SK-N-SH treated with all-trans-retinoic acid at 6 μM for 48 hours (cell line): ENCODE measurements around the gene MEI4.

ENCODE experiments used
- ARNTL ChIP-seq: fragments of 450-650 bp; formaldehyde crosslinking; IDR thresholded peaks from 2 replicates; pipeline ENCODE4 v1.5.0; 2020; ENCODE audit warnings: low read depth, mild to moderate bottlenecking, moderate library complexity, borderline replicate concordance
- ESRRG ChIP-seq: fragments of 250-450 bp; sonication (Bioruptor Pico); IDR thresholded peaks from 2 replicates; pipeline ENCODE4 v1.6.1; 2021; ENCODE audit warnings: mild to moderate bottlenecking
- RARB ChIP-seq: fragments of 250-450 bp; sonication (Bioruptor Pico); IDR thresholded peaks from 2 replicates; pipeline ENCODE4 v1.8.0; 2021; ENCODE audit warnings: mild to moderate bottlenecking, moderate library complexity
- ZFP30 ChIP-seq: fragments of 450-650 bp; formaldehyde crosslinking; IDR thresholded peaks from 2 replicates; pipeline ENCODE4 v1.5.0; 2022; ENCODE audit warnings: mild to moderate bottlenecking, moderate library complexity
- ZNF565 ChIP-seq: fragments of 450-650 bp; formaldehyde crosslinking; conservative IDR thresholded peaks from 2 replicates; pipeline ENCODE4 v1.5.0; 2020; ENCODE audit warnings: low read depth, mild to moderate bottlenecking, moderate library complexity

GRCh38 chr6:77762386-77762785 is 109.5 kb downstream of the MEI4 start:
- TF ChIP-seq ARNTL (CRISPR knock-in tag) (no peak), ZNF565 (CRISPR knock-in tag) (no peak), ESRRG (CRISPR knock-in tag) (no peak), ZFP30 (CRISPR knock-in tag) (no peak), RARB (CRISPR knock-in tag) (no peak)
